HL-60 (cell line): ENCODE data around the gene NTN1.

Source experiments
- CTCF ChIP-seq: IDR thresholded peaks from one replicate; pipeline ENCODE4 v1.5.1; 2011; ENCODE audit warnings: low read length, control low read depth, inconsistent platforms; ENCODE audit not compliant: insufficient read depth
- GABPA ChIP-seq: IDR thresholded peaks from 2 replicates; pipeline ENCODE4 v1.6.1; 2012; ENCODE audit warnings: low read depth

GRCh38 chr17:9183306-9183705 is 162.0 kb downstream of the NTN1 start:
- no peak for TF ChIP-seq CTCF
- TF ChIP-seq GABPA: no peak
